22Rv1 (cell line): ENCODE data around the gene HDAC5.

Source experiments
- ZFX ChIP-seq: fragments of 450-650 bp; IDR thresholded peaks from 2 replicates; pipeline ENCODE4 v1.6.1; 2017; ENCODE audit warnings: antibody characterized with exemption, borderline replicate concordance
- TF ChIP-seq, protein P1 (sequence below): fragments of 450-650 bp; IDR thresholded peaks from 2 replicates; pipeline ENCODE4 v1.5.1; 2017; ENCODE audit warnings: mild to moderate bottlenecking

DNA sequence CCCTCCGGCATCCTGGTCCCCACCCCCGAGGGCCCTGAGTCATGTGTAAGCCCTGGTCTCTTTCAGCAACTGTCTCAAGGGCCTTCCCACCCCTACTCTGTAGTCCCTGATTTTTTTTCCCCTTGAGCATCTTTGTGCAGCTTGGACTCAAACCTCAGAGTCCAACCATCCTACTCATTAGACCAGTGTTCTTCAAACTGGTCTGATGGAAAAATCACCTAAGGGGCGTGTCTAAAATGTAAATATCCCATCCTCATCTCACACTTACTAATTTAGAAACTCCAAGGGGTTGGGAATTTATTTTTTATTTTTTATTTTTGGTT lies 52.3 kb downstream of the HDAC5 start:
- TF ChIP-seq, protein P1, sequence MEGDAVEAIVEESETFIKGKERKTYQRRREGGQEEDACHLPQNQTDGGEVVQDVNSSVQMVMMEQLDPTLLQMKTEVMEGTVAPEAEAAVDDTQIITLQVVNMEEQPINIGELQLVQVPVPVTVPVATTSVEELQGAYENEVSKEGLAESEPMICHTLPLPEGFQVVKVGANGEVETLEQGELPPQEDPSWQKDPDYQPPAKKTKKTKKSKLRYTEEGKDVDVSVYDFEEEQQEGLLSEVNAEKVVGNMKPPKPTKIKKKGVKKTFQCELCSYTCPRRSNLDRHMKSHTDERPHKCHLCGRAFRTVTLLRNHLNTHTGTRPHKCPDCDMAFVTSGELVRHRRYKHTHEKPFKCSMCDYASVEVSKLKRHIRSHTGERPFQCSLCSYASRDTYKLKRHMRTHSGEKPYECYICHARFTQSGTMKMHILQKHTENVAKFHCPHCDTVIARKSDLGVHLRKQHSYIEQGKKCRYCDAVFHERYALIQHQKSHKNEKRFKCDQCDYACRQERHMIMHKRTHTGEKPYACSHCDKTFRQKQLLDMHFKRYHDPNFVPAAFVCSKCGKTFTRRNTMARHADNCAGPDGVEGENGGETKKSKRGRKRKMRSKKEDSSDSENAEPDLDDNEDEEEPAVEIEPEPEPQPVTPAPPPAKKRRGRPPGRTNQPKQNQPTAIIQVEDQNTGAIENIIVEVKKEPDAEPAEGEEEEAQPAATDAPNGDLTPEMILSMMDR, result no peak
- TF ChIP-seq ZFX, result no peak
